Measurements from ENCODE around the gene LSMEM2.

The LSMEM2 gene

GRCh38 chr3:50327943-50328691, 49.2 kb downstream of the LSMEM2 start, which contains the start of gene TUSC2:
TUSC2 (minus strand) TSS chr3:50328223; CDS start chr3:50328099, 124 bp downstream.
- Histone ChIP-seq H2AFZ (ENCODE audit: low read depth, low read length, severe bottlenecking) (peak within 1 kb of the TSS; percentile 17), H3K9ac (ENCODE audit: low read length) (peak within 1 kb of the TSS; percentile 91), H3F3A (ENCODE audit: insufficient read depth) (peaks cover 12% of the 10 kb centered on the region), H3K27me3 (ENCODE audit: low read length) (no peaks in the 10 kb centered on the region), H3K4me2 (ENCODE audit: low read depth, low read length, poor library complexity, severe bottlenecking) (peak within 1 kb of the TSS; percentile 70), H3K9me3 (ENCODE audit: insufficient read depth, low read length) (no peaks in the 10 kb centered on the region), H3K27ac (ENCODE audit: low read depth, low read length) (peak within 1 kb of the TSS; percentile 33), H3K9me2 (replicated peaks; ENCODE audit: insufficient read depth, low read length) (no peaks in the 10 kb centered on the region), H4K20me1 (ENCODE audit: low read depth, low read length) (no peaks in the 10 kb centered on the region), H3K36me3 (ENCODE audit: low read length) (peaks cover 6% of the 10 kb centered on the region; the same call in 1 of the 2 replicates), H3K4me3 (ENCODE audit: insufficient read depth, low read length, poor library complexity, severe bottlenecking) (peak within 1 kb of the TSS; percentile 86), H3K79me2 (ENCODE audit: insufficient read depth, low read length) (peaks cover 15% of the 10 kb centered on the region)
- TF ChIP-seq EZH2phosphoT487 (conservative IDR thresholded peaks at IDR 0.05; ENCODE audit: low read length) (no peak), CTCF (IDR thresholded peaks at IDR 0.05; ENCODE audit: insufficient read depth, low read length, poor library complexity, severe bottlenecking) (no peak)

GRCh38 chr3:50330330-50330729, 51.4 kb downstream of the LSMEM2 start:
- Histone ChIP-seq H3K36me3 (ENCODE audit: low read length) (peaks cover 6% of the 10 kb centered on the region; the same call in 1 of the 2 replicates), H4K20me1 (ENCODE audit: low read depth, low read length) (no peaks in the 10 kb centered on the region), H3K9me3 (ENCODE audit: insufficient read depth, low read length) (no peaks in the 10 kb centered on the region), H3K27me3 (ENCODE audit: low read length) (no peaks in the 10 kb centered on the region), H2AFZ (ENCODE audit: low read depth, low read length, severe bottlenecking) (no peak overlapping the region), H3K27ac (ENCODE audit: low read depth, low read length) (no peak overlapping the region), H3K79me2 (ENCODE audit: insufficient read depth, low read length) (peaks cover 36% of the 10 kb centered on the region), H3F3A (ENCODE audit: insufficient read depth) (peaks cover 12% of the 10 kb centered on the region), H3K9me2 (replicated peaks; ENCODE audit: insufficient read depth, low read length) (no peaks in the 10 kb centered on the region), H3K9ac (ENCODE audit: low read length) (no peak overlapping the region), H3K4me2 (ENCODE audit: low read depth, low read length, poor library complexity, severe bottlenecking) (no peak overlapping the region), H3K4me3 (ENCODE audit: insufficient read depth, low read length, poor library complexity, severe bottlenecking) (no peak overlapping the region)
- TF ChIP-seq CTCF (IDR thresholded peaks at IDR 0.05; ENCODE audit: insufficient read depth, low read length, poor library complexity, severe bottlenecking) (no peak), EZH2phosphoT487 (conservative IDR thresholded peaks at IDR 0.05; ENCODE audit: low read length) (no peak)

GRCh38 chr3:50331364-50331907, 52.5 kb downstream of the LSMEM2 start:
- Histone ChIP-seq H3F3A (ENCODE audit: insufficient read depth) (peaks cover 12% of the 10 kb centered on the region), H3K4me3 (ENCODE audit: insufficient read depth, low read length, poor library complexity, severe bottlenecking) (no peak overlapping the region), H4K20me1 (ENCODE audit: low read depth, low read length) (no peaks in the 10 kb centered on the region; the same call in 1 of the 2 replicates)

More at GRCh38 chr3:50331364-50331907, 52.5 kb downstream of the LSMEM2 start:
- no peaks in the 10 kb centered on the region for H3K9me2 ChIP-seq (replicated peaks; ENCODE audit: insufficient read depth, low read length)
- no peak overlapping the region for H2AFZ ChIP-seq (ENCODE audit: low read depth, low read length, severe bottlenecking)
- no peak overlapping the region for H3K27ac ChIP-seq (ENCODE audit: low read depth, low read length)
- no peaks in the 10 kb centered on the region for H3K9me3 ChIP-seq (ENCODE audit: insufficient read depth, low read length)
- no peak overlapping the region for H3K4me2 ChIP-seq (ENCODE audit: low read depth, low read length, poor library complexity, severe bottlenecking)
- no peak overlapping the region for H3K9ac ChIP-seq (ENCODE audit: low read length)
- peaks cover 6% of the 10 kb centered on the region; the same call in 1 of the 2 replicates for H3K36me3 ChIP-seq (ENCODE audit: low read length)
- H3K79me2 ChIP-seq (ENCODE audit: insufficient read depth, low read length): peaks cover 48% of the 10 kb centered on the region
- no peaks in the 10 kb centered on the region for H3K27me3 ChIP-seq (ENCODE audit: low read length)
- TF ChIP-seq CTCF (IDR thresholded peaks at IDR 0.05; ENCODE audit: insufficient read depth, low read length, poor library complexity, severe bottlenecking) (no peak), EZH2phosphoT487 (conservative IDR thresholded peaks at IDR 0.05; ENCODE audit: low read length) (no peak)
